Activated CD8-positive, alpha-beta memory T cell treated with anti-CD3 and anti-CD28 coated beads, Interleukin-2, amount 50 U/mL, for 24 hours (primary cell): ENCODE results near the gene NOS1AP.

Source experiments
- DNase-seq: peaks from one replicate; pipeline ENCODE4 v3.0.0-alpha.2; 2020; ENCODE audit errors: extremely low read depth

The NOS1AP gene

DNA sequence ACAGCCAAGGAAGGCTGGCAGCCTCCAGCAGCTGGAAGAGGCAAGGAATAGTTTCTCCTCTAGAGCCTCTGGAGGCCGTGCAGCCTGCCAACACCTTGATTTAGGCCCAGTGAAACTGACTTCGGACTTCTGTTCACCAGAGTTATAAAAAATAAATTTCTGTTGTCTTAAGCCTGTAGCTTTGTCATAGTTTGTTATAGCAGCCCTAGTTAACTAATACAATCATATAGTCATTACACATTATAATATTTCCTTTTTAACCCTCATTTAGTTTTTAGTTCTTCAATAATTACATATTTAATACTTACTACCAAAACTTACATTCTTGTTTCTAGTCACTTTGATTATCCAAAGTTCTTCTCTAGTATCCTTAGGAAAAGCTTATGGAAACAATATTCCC, 20.3 kb downstream of the NOS1AP start:
- DNase-seq: no peak

DNA sequence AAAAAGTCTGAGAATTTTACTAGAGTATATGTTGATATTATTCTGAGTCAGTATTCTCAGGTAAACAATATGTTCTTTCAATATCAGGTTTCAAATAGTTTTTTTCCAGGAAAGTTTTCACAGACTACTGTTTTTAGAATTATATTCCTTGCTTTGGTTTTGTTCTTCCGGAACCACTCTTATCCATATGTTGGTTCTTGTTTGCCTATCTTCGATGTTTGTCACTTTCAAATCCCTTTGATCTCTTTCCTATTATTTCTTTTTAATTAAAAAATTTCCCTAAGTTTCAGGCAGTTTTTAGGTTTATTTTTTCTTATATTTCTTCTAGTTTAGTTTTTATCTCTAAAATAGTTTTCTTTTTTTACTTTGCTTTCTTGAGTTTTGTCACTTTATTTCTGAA, 20.9 kb downstream of the NOS1AP start:
- DNase-seq: no peak

DNA sequence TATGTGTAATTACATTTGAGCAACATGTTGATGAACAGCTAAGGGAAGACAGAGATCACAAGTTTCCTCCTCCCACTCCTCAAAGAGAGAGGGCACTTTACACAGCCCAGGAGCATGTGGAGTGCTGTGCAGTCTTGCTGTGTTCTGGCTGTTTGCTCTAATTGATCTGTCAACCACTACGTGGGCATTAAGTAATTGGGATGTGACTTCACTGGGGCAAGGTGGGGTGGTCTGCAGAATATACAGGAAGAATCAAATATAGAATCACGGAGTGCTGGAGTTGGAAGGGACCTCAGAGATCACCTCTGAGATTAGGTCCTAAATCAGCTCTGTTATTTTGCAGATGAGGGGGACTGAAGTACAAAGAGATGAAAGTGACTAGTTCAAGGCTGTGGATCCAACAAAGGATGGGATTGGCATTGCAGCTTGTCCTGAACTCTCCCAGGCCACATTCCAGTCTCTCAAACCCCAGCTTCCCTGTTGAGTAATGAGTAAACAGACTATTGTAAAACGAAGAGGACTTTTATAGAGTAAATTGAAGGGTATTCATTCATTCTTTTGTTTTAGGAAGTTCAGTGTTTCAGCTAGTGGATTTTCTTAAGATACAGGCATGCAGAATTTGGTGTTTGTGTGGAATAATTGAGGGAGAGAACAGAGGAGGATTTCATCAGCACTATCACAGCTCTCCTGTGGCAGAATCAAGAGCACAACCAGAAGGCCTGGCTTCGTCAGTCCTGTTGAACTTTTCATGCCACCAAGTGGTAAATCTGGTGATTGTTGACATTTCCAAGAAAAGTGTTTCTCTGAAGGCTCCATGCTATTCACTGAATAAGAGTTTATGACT, 22.4 kb downstream of the NOS1AP start:
- DNase-seq: no peak

DNA sequence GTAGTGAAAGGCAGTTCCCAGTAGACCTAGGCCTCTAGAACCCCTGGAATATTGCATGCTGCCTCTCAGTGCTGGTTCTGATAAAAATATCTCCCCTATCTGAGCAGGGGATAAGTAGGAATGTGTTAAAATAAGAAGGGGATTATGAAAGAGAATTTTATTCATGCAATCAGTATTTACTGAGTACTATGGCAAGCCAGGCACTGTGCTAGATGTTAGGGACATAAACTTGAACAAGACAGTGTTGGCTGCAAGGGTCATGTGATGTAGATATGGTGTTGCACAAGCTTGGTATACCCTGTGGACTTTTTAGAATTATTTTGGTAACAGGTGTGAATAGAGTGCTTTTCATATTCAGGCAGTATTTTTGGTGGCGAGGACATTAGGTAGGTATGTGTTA, 23.6 kb downstream of the NOS1AP start:
- DNase-seq: no peak

DNA sequence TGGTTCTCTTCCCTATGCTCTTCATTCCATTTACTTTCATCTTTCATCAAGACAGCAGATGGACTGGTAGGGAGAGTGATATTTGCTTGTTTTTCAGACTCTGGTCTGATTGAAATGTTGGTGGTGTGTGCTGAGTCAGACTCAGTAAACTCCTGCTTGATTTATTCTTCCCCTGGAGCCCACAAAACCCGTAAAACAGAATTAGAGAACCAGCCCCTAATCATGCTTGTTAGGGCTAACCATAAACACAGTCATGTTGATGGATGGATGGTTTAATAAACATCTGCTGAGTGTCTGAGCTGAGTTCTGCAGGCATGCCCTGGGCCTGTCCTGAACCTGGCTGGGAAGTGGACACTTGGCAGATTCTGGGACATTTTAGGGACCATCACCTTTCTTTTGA, 24.8 kb downstream of the NOS1AP start:
- no peak for DNase-seq

DNA sequence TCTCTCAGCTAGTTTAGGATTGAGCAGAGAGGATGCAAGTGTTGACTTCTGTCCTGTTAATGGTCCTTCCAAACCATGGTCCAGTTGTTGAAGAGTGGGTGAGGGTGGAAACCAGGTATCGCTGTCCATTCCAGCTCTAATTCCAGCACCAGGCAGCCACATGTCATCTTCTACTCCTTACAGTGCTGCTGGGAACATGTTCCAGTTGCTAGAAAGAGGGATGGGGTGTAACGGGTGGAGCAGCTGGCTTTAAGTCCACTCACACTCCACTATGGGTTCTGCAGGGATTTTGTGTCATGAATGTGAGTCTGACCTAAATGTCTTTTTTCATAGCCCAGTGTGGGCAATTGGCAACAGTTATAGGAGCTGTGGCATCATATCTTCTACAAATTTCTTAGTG, 25.2 kb downstream of the NOS1AP start:
- DNase-seq: no peak

DNA sequence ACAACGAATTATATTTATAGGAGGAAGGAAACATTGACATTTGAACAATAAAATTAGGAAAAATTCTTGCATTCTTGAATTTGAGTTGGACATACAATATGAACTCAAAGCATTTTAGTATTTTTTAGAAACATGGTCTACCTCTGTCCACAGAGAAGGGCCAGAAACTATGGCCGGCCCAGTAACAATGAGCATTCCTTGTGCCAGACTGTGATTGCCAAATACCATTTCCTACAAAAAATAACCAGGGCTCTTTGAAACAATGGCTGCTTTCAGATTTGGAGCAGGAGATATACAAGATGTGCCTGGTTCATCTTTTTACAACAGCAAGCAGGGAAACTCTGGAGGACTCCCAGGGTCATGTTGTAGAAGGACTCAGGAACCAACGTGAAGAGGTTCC, 38.4 kb downstream of the NOS1AP start:
- DNase-seq: no peak

DNA sequence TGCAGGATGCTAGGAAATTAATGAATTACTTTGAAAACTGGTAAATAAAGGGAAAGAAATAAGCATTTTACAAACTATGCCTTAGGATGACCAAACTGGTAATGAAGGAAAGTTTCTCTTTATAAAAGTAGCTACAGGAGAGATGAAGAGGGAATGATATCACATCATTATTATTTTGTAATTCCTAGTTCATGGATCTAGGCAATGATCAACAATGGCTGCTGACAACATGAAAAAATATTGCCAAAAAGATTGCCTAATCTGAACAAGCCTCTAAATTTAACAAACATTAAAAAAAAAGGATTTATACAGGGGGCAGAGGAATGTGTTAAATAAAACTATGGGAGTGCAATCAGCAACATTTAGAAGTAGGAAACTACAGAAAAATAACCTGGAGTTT, 38.9 kb downstream of the NOS1AP start:
- DNase-seq: no peak

DNA sequence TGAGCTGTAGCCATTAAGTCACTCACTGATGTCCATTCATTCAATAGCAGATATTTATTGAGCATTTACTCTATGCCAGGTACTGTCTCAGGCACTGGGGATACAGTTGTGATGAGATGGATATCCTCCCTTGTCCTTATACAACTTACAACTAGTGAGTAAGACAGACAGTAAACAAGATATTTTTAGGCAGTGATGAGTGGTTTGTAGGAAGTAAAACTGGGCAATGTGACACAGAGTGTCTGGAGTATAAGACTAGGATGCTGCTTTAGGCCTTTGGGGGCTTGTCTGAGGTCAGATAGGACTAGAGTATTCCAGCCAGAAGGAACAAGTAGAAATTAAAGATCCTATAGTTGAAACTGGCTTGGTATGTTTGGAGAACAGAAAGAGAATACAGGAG, 41.4 kb downstream of the NOS1AP start:
- no peak for DNase-seq

DNA sequence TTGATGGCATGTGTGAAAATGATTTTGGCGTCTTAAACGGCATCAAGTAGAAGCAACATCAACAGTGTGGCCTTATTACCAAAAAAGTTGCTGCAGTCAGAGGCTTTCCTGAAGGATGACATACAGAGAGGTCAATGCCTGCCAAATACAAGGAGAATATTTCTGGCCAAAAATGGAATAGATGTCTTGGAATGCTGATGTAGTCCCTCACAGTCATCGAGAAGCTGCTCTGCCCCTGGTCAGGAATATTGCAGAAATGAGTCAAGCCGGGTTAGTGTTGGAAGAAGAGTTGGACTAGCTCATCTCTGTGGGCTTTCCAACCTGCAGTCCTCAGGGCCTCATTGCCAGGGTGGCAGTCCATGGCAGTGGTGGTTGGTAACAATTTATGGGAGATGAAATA, 42.1 kb downstream of the NOS1AP start:
- DNase-seq: no peak

DNA sequence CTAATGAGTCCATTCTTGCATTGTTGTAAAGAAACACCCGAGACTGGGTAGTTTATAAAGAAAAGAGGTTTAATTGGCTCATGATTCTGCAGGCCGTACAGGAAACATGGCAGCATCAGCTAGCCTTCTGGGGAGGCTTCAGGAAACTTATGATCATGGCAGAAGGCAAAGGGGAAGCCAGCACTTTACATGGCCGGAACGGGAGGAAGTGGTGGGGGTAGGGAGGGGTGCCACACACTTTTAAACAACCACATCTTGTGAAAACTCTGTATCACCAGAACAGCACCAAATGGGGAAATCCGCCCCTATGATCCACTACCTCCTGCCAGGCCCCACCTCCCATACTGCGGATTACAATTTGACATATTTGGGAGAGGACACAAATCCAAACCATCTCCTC, 43.9 kb downstream of the NOS1AP start:
- DNase-seq: no peak

DNA sequence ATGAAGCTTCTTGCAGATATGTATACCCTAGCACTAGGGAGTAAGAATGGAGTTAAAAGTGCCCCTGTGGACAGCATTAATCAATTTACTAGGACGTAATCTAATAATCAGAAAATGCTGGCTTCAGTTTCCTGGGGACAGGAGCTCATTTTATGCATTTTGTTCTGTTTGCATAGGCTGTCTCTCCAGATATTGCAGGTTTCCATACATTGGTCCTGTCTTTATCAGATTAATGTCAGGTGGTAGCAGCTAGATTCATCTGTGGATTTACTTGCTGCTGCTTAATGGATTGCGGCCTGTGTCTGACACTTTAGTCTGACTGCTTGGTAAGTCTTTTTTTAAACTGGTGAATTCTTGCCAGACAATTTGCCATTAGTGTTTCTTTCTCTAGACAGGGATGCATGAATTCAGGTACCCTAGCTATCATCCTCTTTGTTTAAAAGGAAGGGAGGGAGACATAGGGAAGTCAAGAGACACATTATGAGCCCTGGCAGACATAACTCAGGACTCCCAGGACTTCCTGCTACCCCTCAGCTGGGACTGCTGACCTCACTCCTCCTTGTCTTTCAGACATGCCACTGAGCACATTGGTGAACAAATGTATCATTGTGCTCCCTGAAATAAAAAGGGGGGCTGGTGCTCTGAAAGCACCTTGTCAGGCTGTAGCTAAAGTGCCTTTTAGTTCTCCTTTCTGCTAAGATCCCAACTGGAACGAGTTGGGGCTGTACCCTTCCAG, 47.7 kb downstream of the NOS1AP start:
- DNase-seq: no peak

DNA sequence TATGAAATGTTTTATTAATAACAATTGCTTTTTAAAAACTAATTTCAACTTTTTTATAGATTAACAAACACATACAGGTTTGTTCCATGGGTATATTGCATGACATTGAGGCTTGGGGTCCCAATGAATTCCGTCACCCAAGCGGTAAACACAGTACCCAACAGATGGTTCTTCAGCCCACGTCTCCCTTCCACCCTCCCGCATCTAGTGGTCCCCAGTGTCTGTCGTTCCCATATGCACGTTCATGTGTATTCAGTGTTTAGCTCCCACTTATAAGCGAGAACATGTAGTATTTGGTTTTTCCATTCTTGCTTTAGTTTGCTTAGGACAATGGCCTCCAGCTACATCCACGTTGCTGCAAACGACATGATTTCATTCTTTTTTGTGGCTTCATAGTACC, 48.6 kb downstream of the NOS1AP start:
- DNase-seq: no peak

DNA sequence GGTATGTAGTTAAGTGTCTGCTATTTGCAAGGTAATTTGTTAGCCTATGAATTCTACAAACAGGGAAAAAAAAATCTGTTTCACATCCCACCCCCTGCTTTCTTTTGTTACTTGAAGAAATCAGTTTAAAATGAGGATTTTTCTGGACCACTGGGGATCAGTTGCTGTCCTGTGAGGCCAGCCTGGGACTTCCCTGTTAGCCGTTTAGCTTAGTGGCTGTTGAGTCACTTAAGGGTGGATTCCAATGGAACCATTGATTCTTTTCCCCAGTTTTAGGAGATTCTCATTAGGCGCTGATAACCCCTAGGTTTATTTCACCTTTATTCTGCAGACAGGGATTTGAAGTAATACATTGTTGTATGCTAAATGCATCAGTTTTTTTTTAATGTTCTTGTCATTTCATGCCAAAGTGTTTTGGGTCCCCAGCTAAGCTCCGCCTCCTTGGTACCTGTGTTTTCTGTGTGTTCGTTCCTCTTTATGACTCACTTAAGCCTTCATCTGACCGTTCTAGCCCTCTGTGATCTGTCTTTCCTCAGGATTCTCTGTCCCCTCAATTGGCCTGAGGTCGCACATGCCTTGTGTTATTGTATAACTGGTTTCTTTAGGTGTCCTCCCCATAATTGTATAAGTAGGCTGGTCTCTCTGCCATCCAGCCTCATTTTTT, 59.3 kb downstream of the NOS1AP start:
- DNase-seq: no peak

DNA sequence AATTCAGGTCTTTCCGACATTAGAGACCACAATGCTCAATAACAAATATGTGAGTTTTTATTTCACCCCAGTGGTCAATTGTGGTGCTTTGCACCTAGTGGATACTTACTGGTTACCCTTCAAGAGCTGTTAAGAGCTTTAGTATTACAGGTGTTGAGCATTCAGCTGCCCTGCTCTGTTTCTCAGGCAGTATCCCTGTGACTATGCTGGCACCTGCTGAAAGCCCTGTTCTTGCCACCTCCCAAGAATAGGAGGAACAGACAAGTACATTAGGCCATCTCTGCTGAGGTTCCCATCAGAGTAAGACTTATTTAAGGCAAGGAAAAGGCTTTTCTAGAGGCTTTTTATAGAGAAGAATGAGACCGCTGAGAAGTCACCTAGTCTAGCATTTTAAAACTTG, 60.8 kb downstream of the NOS1AP start:
- DNase-seq: no peak

DNA sequence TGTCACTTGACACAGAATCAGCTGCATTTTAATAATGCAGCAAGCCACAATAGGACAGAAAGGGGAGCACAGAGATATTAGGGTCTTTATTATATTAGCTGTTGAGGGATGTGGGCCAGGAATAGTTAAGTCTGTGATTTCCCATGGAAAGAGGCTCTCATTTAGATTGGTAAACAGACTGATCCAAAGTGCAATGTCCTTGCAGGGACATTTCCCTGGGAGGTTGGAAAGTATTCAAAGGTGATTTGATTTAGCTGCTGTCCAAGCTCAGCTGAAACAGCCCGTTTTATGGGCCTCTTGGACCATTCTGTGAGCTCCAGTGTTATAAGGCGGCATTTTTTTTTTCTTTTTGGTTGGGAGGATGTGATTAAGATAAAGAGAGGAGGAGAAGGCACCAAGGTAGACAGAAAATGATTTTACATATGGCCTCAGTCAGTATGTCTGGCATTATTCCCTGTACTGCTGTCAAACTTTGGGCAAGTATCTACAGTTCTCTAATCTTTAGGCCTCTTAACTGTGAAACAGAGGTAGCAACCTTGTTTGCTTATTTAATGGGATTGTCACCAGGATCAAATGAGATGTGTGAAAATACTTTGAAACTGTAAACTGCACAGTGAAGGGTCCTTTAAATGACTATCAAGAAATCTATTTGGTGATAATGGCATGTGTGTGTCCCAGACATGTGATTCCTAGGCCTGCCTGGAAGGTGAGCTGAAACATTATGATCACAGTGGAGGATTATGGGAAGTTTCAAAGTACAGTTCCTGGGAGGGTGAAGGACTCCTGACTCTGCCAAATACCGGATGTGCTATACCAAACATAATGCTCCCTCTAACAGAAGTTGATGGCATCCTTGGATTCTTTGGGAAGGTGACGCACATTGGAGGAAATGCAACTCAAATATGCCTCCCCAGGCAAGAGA, 62.2 kb downstream of the NOS1AP start:
- no peak for DNase-seq

DNA sequence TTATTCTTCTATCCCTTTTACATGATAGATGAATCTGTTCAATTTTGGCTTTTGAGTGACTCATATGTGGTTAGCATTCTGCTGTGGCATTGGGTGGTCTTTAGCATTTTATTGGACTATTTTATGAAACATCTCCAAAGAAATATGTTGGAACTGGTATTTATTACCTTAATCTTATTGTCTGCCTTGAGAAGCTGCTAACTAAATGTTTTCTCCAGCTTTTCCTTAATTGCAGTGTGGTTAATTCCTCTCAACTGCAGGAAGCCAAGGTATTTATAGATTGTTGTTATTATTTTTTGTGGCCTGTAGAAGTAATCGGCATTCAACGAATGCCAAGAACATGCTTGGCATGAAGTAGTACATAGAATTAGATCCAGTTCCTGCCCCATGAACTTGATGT, 64.1 kb downstream of the NOS1AP start:
- DNase-seq: no peak

DNA sequence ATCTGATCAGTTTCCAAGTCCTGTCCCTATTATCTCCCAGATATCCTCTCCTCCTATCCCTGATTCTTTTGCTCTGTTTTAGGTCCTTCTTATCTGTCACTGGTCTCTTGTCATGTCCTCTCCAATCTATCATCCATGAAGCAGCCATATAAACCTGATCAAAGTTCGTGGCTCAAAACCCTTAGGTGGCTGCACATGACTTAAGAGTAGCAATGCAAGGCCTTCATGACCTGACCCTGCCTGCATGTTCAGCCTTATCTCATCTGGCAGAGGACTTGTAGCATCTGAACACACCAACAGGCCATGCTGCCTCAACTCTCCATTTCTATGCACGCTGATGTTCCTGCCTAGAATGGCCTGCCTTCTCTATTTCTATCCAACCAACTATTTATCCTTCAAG, 65.2 kb downstream of the NOS1AP start:
- DNase-seq: no peak

DNA sequence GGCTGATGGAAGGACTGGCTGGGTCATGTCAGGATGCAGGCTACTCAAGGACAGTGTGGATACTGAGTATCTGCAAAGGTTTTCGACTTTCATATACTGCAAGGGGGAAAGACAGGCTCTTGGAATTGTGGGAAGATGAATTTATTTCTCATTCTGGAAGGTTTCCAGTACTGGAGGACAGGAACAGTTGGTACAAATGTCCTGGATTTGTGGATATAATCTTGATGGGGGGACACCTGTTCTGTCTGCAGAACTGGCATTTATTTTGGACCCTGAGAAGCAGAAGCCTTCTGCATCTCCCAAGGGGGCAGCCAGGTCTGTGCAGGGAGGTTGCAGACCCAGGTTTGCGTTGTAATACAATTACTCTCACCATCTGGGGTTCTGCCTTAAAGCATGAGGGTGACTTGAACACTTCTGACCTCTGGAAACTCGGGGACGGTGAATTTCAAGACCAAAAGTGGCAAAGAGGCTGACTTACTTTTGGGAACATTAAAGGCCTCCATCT, 65.8 kb downstream of the NOS1AP start:
- no peak for DNase-seq

DNA sequence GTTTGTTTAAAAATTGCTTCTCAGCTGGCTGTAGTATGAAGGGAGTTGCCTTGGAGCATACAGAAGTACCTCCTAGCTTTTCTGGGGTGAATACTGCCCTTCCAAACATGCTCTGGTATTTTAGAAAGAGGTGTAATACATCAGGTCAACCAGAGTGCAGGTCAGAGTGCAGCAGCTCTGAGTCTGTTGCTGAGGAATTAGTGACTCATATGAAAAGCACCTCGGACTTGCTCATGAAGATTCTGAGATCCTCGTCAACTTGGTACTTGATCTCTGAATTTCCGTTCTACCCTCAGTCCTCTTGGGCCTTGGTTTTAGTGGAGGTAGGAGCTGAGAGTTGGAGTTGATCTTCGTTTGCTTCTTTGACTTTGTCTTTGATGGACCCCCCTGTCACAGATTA, 67.3 kb downstream of the NOS1AP start:
- no peak for DNase-seq

DNA sequence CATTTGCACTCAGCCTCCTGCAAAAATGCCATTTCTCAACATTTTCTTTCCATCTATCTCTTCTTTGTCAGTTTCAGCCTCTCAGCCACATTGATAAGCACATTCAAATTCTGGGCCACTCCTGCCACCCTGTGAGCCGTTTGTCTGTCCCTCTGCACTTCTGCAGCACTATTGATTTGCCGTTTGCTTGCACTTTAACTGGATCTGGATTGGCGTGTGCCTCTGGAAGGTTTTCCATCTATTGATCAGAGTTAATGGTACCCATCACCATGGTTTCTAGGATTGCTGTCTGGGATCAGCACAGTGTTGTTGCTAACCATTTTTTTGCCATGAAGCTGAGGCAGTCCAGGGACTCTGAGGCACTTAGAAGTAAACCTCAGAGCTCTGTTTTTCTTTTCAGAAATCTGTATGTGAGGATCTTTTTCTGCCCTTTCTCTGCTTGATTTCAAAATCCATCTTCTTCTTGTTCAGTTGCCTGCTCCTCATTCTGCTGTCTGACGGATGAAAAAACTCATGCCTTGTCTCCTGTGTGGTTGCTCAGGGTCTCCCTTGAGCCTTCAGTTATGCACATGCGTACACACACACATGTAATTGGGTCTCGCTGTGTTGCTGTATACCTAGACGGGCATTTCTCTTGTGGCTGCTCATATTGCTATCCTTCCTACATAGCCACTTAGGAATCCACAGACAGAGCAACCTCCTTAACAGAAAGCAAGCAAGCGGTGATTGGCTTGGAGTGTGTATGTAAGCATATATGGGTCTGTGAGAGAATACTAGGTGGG, 67.9 kb downstream of the NOS1AP start:
- no peak for DNase-seq
